ENCODE data around the gene HERPUD1. TPM values are rescaled to one million over a fixed set of nuclear protein-coding genes. Genes with fewer than 3 reads are reported as not detected.

Gene HERPUD1
- total and polyA plus RNA-seq, 2 of the 13 experiments (the other 11 are each of a cell fraction or from before 2014, with no cell fraction given): 96.2 to 323 TPM

GRCh38 chr16:56931892-56932720 lies at the start of gene HERPUD1 (continued):
- TF ChIP-seq THAP9 (CRISPR knock-in tag; IDR thresholded peaks at IDR 0.05; ENCODE audit: borderline replicate concordance): peak; percentile 97
- no peak for TF ChIP-seq ZNF652 (CRISPR knock-in tag; IDR thresholded peaks at IDR 0.05; ENCODE audit: borderline replicate concordance, low read depth)
- no peak for TF ChIP-seq PCBP2 (optimal IDR thresholded peaks at IDR 0.05; ENCODE audit: low read depth, low read length, poor library complexity, severe bottlenecking)
- peak; percentile 97 for TF ChIP-seq TBX2 (CRISPR knock-in tag; IDR thresholded peaks at IDR 0.05; ENCODE audit: borderline replicate concordance)
- peak; percentile 92 for TF ChIP-seq ZC3H13 (CRISPR knock-in tag; IDR thresholded peaks at IDR 0.05)
- TF ChIP-seq ZNF879 (CRISPR knock-in tag; IDR thresholded peaks at IDR 0.05): no peak
- TF ChIP-seq ZNF850 (CRISPR knock-in tag; conservative IDR thresholded peaks at IDR 0.05): no peak
- TF ChIP-seq KDM3A (CRISPR knock-in tag; IDR thresholded peaks at IDR 0.05; ENCODE audit: low read depth): peak; percentile 94; the same call in 1 of the 2 replicates
- no peak for TF ChIP-seq ZNF562 (CRISPR knock-in tag; IDR thresholded peaks at IDR 0.05; ENCODE audit: borderline replicate concordance)
- TF ChIP-seq ZNF230 (CRISPR knock-in tag; IDR thresholded peaks at IDR 0.05): peak; percentile 63; the same call in 1 of the 2 replicates
- no peak; the same call in 1 of the 2 replicates for TF ChIP-seq ZNF567 (CRISPR knock-in tag; IDR thresholded peaks at IDR 0.05; ENCODE audit: borderline replicate concordance)
- peak; percentile 52; the same call in 1 of the 2 replicates for TF ChIP-seq JDP2 (CRISPR knock-in tag; IDR thresholded peaks at IDR 0.05; ENCODE audit: borderline replicate concordance)
- TF ChIP-seq SP140L (CRISPR knock-in tag; IDR thresholded peaks at IDR 0.05; ENCODE audit: borderline replicate concordance): no peak
- TF ChIP-seq GPBP1L1 (CRISPR knock-in tag; IDR thresholded peaks at IDR 0.05): no peak
- no peak; the same call in 1 of the 2 replicates for TF ChIP-seq WIZ (CRISPR knock-in tag; IDR thresholded peaks at IDR 0.05)
- peak; percentile 90; the same call in 1 of the 2 replicates for TF ChIP-seq ZNF749 (CRISPR knock-in tag; IDR thresholded peaks at IDR 0.05; ENCODE audit: borderline replicate concordance)
- TF ChIP-seq ZNF556 (CRISPR knock-in tag; IDR thresholded peaks at IDR 0.05; ENCODE audit: borderline replicate concordance): no peak; the same call in 1 of the 2 replicates
- TF ChIP-seq RELA (CRISPR knock-in tag; IDR thresholded peaks at IDR 0.05): peak; percentile 84; the same call in 1 of the 2 replicates
- no peak; the same call in 1 of the 2 replicates for TF ChIP-seq HNF4A (CRISPR knock-in tag; IDR thresholded peaks at IDR 0.05)
- peak; percentile 76 for TF ChIP-seq SP5 (CRISPR knock-in tag; IDR thresholded peaks at IDR 0.05; ENCODE audit: borderline replicate concordance, low read depth)
- peak; percentile 78; the same call in 2 of the 3 replicates for TF ChIP-seq MXI1 (IDR thresholded peaks at IDR 0.05; ENCODE audit: borderline replicate concordance, low read depth, low read length)
- TF ChIP-seq FUBP1 (CRISPR knock-in tag; IDR thresholded peaks at IDR 0.05; ENCODE audit: borderline replicate concordance): no peak; the same call in 1 of the 2 replicates
